Measurements from ENCODE around the gene PMFBP1. TPM values are rescaled to one million over a fixed set of nuclear protein-coding genes. Genes with fewer than 3 reads are reported as not detected.
A peak's percentile ranks its signal among the peaks of the same experiment; 100 is the strongest.

Gene PMFBP1
- total RNA-seq, 4 donors from 2014 or later: 1.8 to 108 (median 11.4) TPM

DNA sequence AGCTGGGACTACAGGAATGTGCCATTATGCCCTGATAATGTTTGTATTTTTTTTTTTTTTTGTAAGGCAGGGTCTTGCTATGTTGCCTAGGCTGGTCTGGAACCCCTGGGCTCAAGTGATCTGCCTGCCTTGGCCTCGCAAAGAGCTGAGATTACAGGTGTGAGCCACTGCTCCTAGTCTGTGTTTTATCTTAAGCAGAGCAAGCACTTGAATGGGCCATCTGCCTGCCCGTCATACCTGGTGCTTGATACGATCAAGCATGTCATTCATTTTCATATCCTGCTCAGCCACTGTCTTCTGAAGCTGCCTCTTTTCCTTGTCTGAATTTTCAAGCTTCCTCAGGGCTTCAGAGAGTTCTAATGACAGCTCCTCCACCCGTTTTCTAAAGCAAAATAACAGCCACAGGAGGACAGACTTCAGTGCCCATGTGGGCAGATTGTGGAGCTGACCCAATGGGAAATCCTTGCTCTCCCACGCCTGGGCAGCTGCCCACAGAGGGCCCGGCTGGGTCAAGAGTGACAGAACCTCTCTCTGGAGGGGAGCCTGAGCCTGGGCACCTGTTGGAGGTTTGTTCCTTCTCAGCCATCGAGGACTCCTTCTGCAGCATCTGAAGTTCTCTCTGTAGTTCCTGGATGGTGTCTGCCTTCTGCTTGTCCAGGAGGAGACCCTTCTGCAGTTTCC, 41.8 kb downstream of the PMFBP1 start:
- no peaks in the 10 kb centered on the region for H3K27me3 ChIP-seq
- DNase-seq: no peak
- H3K27ac ChIP-seq: no peak overlapping the region
- peaks cover 0 to 6% (median 0%) of the 10 kb centered on the region in 4 donors for H3K4me1 ChIP-seq
- no peaks in the 10 kb centered on the region for H3K9me3 ChIP-seq
- TF ChIP-seq, protein P1, sequence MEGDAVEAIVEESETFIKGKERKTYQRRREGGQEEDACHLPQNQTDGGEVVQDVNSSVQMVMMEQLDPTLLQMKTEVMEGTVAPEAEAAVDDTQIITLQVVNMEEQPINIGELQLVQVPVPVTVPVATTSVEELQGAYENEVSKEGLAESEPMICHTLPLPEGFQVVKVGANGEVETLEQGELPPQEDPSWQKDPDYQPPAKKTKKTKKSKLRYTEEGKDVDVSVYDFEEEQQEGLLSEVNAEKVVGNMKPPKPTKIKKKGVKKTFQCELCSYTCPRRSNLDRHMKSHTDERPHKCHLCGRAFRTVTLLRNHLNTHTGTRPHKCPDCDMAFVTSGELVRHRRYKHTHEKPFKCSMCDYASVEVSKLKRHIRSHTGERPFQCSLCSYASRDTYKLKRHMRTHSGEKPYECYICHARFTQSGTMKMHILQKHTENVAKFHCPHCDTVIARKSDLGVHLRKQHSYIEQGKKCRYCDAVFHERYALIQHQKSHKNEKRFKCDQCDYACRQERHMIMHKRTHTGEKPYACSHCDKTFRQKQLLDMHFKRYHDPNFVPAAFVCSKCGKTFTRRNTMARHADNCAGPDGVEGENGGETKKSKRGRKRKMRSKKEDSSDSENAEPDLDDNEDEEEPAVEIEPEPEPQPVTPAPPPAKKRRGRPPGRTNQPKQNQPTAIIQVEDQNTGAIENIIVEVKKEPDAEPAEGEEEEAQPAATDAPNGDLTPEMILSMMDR (IDR thresholded peaks at IDR 0.05): no peak
- no peak for TF ChIP-seq POLR2A (IDR thresholded peaks at IDR 0.05)
- no peaks in the 10 kb centered on the region for H3K36me3 ChIP-seq
- H3K4me3 ChIP-seq: no peak overlapping the region

DNA sequence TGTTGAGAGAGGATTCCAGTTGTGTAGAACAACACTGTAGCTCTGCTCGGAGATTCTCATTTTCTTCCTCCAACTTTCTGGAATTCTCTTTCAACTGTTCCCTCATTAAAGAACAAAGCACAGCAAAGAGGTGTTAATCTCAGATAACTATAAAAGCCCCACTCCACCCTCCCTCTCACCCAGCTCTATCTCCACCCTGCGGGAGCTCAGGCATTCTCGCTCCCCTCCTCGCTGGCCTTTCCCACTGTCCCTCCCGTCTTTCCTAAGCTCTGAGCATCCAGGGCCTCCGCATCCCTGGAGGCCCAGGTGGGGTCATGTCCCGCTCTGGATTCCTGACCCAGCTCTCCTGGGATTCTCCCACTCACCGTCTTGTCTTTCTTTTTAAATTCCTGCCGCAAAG, 43.3 kb downstream of the PMFBP1 start:
- Histone ChIP-seq H3K27ac (no peak overlapping the region), H3K9me3 (no peaks in the 10 kb centered on the region), H3K4me3 (no peak overlapping the region), H3K4me1 (peaks cover 0 to 8% (median 0%) of the 10 kb centered on the region in 4 donors), H3K27me3 (no peaks in the 10 kb centered on the region), H3K36me3 (no peaks in the 10 kb centered on the region)
- TF ChIP-seq POLR2A (IDR thresholded peaks at IDR 0.05): no peak
- TF ChIP-seq, protein P1 (IDR thresholded peaks at IDR 0.05): no peak
- no peak for DNase-seq

DNA sequence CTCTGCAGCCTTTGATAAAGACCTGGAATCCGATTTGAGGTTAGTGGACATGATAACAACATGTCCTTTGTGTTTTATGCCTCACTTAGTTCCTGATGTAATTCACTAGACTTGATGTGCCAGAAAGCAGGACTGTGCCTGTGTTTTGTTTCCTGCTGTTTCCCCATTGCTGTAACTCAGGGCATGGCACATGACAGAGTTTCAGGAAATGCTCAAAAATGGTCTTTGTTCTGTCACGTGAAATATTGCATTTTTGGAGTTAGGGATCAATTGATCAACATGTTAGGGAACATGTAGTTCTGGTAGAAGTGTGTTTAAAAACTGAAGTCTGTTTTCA, 45.6 kb downstream of the PMFBP1 start:
- no peak for DNase-seq
- no peak overlapping the region for H3K4me3 ChIP-seq
- H3K27ac ChIP-seq: no peak overlapping the region
- no peaks in the 10 kb centered on the region for H3K9me3 ChIP-seq
- H3K4me1 ChIP-seq: peaks cover 0 to 8% (median 0%) of the 10 kb centered on the region in 4 donors
- no peaks in the 10 kb centered on the region for H3K36me3 ChIP-seq
- no peak for TF ChIP-seq POLR2A (IDR thresholded peaks at IDR 0.05)
- no peaks in the 10 kb centered on the region for H3K27me3 ChIP-seq

DNA sequence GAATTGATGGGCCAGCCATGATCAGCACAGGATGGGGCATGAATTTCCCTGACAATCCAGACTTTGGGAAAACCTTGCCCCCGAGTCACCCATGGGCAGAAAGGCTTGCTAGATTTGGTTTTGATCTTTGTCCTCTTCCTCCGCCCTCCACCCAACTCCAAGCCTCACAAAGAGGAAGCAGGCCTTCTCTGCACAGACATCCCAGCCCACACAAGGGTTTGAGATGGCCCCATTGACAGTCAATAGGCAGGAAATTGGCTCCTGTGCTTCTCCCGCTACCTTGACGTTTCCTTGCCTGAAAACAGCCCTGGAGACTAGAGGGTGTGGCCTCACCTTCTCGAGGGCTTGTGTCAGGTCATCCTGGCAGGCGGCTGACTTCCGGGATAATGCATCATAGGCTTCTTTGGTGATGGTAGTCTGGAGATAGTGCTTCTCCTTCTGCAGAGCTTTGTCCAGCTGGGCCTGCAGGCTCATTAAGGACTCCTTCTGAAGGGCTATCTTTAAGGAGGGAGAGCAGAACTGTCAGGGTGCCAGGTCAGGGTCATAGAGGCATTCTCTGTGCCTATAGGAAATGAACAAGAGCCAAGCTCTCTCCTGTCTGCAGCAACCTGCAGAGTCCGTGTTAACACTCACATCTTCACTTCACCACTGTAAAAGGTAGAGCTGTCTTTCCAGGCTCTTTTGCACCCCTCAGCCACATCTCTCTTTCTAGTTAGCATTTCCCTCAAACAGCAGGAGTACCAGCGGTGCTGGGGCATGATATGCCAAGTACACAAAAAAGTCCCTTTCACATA, 46.1 kb downstream of the PMFBP1 start:
- Histone ChIP-seq H3K36me3 (no peaks in the 10 kb centered on the region), H3K27ac (peak overlapping the region in 1 of 4 donors; percentile 51), H3K27me3 (no peaks in the 10 kb centered on the region), H3K4me3 (no peak overlapping the region), H3K4me1 (peaks cover 0 to 8% (median 0%) of the 10 kb centered on the region in 4 donors), H3K9me3 (no peaks in the 10 kb centered on the region)
- no peak for DNase-seq
- no peak for TF ChIP-seq POLR2A (IDR thresholded peaks at IDR 0.05)
- TF ChIP-seq, protein P1 (IDR thresholded peaks at IDR 0.05): no peak

DNA sequence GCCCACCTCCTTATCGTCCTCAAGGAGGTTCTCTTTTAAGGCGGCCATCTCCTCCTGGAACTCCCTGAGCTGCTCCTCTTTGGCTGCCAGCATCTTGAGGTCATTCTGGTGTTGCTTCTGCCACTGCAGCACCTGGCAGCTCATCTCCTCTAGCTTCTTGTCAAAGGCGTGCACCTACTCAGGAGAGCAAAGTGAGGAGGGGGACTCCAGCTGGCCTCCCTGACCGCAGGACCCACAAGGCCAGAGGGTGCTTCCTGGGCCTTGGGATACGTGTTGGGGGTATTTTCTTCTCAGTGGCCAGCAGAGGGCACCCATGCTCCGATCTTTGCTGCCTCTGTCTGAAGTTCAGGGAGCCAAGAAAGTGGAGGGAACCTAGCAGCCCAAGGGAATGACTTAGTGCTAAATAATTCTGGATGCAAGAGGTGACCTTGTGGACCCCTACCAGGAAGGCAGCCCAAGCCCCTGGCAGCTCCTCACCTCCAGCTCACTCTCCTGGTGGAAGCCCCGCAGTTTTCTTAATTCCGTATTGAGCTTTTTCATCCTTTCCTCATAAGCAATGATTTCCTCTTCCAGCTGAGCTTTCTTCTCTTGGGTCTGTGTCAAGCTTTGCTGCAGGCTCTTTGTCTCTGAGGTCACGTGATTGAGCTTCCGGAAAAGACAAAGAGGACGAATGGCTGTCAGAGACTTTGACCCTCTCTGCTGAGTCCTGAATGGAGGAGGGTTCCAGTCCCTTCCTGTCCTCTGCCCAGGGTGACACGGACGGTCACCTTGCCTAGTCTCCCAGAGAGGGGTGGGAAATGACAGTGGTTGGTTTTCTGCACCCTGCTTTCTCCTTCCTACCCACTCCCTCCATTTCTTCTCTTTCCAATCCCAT, 47.0 kb downstream of the PMFBP1 start:
- H3K9me3 ChIP-seq: no peaks in the 10 kb centered on the region
- DNase-seq: peak; percentile 44 to 86 (median 77)
- H3K27ac ChIP-seq: peak overlapping the region in 2 of 4 donors; percentile 20 to 51
- no peak overlapping the region for H3K4me3 ChIP-seq
- H3K27me3 ChIP-seq: no peaks in the 10 kb centered on the region
- TF ChIP-seq, protein P1 (IDR thresholded peaks at IDR 0.05): peak; percentile 15 to 79 (median 74)
- TF ChIP-seq POLR2A (IDR thresholded peaks at IDR 0.05): no peak
- H3K36me3 ChIP-seq: no peaks in the 10 kb centered on the region
- peaks cover 0 to 8% (median 0%) of the 10 kb centered on the region in 4 donors for H3K4me1 ChIP-seq

Data from Peyer's patch (tissue), 4 donors.